Measurements from ENCODE around the gene HTT.

Gene HTT

GRCh38 chr4:3098346-3098745 lies 23.9 kb downstream of the HTT start:
- H3K4me2 ChIP-seq (ENCODE audit: low read length) = no peak overlapping the region
- TF ChIP-seq CTCF (IDR thresholded peaks at IDR 0.05; ENCODE audit: low read depth, low read length, poor library complexity, severe bottlenecking) = no peak
- TF ChIP-seq EZH2phosphoT487 (IDR thresholded peaks at IDR 0.05; ENCODE audit: borderline replicate concordance, low read length) = no peak
- H3K27ac ChIP-seq (ENCODE audit: low read depth, low read length) = no peak overlapping the region
- H3F3A ChIP-seq (ENCODE audit: control insufficient read depth, insufficient read depth) = peaks cover 6% of the 10 kb centered on the region; the same call in 1 of the 2 replicates
- no peaks in the 10 kb centered on the region for H3K4me1 ChIP-seq (ENCODE audit: control insufficient read depth, low read length)
- H3K27me3 ChIP-seq (ENCODE audit: control insufficient read depth, low read length) = no peaks in the 10 kb centered on the region
- no peaks in the 10 kb centered on the region for H3K9me2 ChIP-seq (replicated peaks; ENCODE audit: control insufficient read depth, low read length)
- peaks cover 51% of the 10 kb centered on the region for H3K79me2 ChIP-seq (ENCODE audit: control insufficient read depth, low read length)
- no peaks in the 10 kb centered on the region for H4K20me1 ChIP-seq (ENCODE audit: control insufficient read depth, insufficient read depth, low read depth, low read length)
- H3K4me3 ChIP-seq (ENCODE audit: low read length) = no peak overlapping the region
- H3K9me3 ChIP-seq (ENCODE audit: control insufficient read depth, insufficient read depth, low read length) = no peaks in the 10 kb centered on the region
- H3K36me3 ChIP-seq (ENCODE audit: control insufficient read depth, low read length) = peaks cover 66% of the 10 kb centered on the region

DNA sequence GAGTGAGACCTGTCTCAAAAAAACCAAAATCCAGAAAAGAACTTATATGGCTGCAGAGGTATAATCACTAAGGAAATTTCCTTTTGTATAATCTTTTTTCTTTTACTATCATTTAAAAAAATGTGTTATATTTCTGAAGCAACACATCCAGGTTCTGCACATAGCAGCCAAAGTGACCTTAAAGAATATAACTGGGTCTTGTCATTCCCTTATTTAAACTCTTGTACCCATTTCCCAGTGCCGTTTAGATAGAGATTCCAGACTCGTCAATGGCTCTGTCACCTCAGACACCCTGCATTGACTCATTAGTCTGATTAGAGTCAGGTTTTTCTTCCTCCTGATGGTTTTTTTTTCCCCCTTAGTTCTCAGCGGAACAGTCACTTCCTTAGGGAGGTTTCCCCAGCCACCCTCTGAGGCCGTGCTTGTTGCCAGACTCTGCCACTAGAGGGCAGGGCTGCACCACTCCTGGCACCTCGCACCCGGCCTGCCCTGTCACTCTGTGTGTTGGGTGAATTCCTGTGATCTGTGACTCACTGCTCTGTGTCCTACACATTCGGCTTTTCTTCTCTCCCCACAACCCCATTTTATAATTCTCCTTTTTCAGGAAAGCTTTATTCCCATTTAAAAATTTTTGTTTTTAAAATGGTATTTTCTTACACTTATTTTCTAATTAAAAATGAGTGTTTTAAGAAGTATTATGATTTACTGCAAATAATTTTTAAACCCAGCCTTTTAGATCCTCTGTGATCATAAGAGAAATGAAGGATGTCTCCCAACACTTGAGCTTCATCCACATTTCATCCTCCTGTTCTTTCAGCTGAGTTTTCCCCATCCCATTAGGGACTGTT lies 32.1 kb downstream of the HTT start:
- Histone ChIP-seq H4K20me1 (ENCODE audit: control insufficient read depth, insufficient read depth, low read depth, low read length) (0 out of 2 replicates have a peak, but pooled peaks cover 5% of the 10 kb centered on the region), H3K27me3 (ENCODE audit: control insufficient read depth, low read length) (no peaks in the 10 kb centered on the region), H3K9me2 (replicated peaks; ENCODE audit: control insufficient read depth, low read length) (no peaks in the 10 kb centered on the region), H3K36me3 (ENCODE audit: control insufficient read depth, low read length) (peaks cover 79% of the 10 kb centered on the region), H3K79me2 (ENCODE audit: control insufficient read depth, low read length) (peaks cover 28% of the 10 kb centered on the region), H3K4me1 (ENCODE audit: control insufficient read depth, low read length) (peaks cover 4% of the 10 kb centered on the region; the same call in 1 of the 2 replicates), H3K27ac (ENCODE audit: low read depth, low read length) (no peak overlapping the region), H3K4me2 (ENCODE audit: low read length) (no peak overlapping the region), H3F3A (ENCODE audit: control insufficient read depth, insufficient read depth) (peaks cover 13% of the 10 kb centered on the region; the same call in 1 of the 2 replicates), H3K9me3 (ENCODE audit: control insufficient read depth, insufficient read depth, low read length) (no peaks in the 10 kb centered on the region), H3K4me3 (ENCODE audit: low read length) (no peak overlapping the region)
- TF ChIP-seq EZH2phosphoT487 (IDR thresholded peaks at IDR 0.05; ENCODE audit: borderline replicate concordance, low read length) (no peak), CTCF (IDR thresholded peaks at IDR 0.05; ENCODE audit: low read depth, low read length, poor library complexity, severe bottlenecking) (peak; percentile 93)

GRCh38 chr4:3107271-3107670 lies 32.8 kb downstream of the HTT start:
- Histone ChIP-seq H4K20me1 (ENCODE audit: control insufficient read depth, insufficient read depth, low read depth, low read length) (0 out of 2 replicates have a peak, but pooled peaks cover 5% of the 10 kb centered on the region), H3K9me3 (ENCODE audit: control insufficient read depth, insufficient read depth, low read length) (no peaks in the 10 kb centered on the region), H3K36me3 (ENCODE audit: control insufficient read depth, low read length) (peaks cover 80% of the 10 kb centered on the region), H3F3A (ENCODE audit: control insufficient read depth, insufficient read depth) (peaks cover 13% of the 10 kb centered on the region; the same call in 1 of the 2 replicates), H3K4me2 (ENCODE audit: low read length) (no peak overlapping the region), H3K9me2 (replicated peaks; ENCODE audit: control insufficient read depth, low read length) (no peaks in the 10 kb centered on the region), H3K27me3 (ENCODE audit: control insufficient read depth, low read length) (no peaks in the 10 kb centered on the region), H3K4me1 (ENCODE audit: control insufficient read depth, low read length) (peaks cover 4% of the 10 kb centered on the region; the same call in 1 of the 2 replicates), H3K4me3 (ENCODE audit: low read length) (no peak overlapping the region), H3K79me2 (ENCODE audit: control insufficient read depth, low read length) (peaks cover 28% of the 10 kb centered on the region), H3K27ac (ENCODE audit: low read depth, low read length) (no peak overlapping the region)
- TF ChIP-seq EZH2phosphoT487 (IDR thresholded peaks at IDR 0.05; ENCODE audit: borderline replicate concordance, low read length) (no peak), CTCF (IDR thresholded peaks at IDR 0.05; ENCODE audit: low read depth, low read length, poor library complexity, severe bottlenecking) (no peak)
